Measurements from ENCODE around the gene BCLAF1.

DNA sequence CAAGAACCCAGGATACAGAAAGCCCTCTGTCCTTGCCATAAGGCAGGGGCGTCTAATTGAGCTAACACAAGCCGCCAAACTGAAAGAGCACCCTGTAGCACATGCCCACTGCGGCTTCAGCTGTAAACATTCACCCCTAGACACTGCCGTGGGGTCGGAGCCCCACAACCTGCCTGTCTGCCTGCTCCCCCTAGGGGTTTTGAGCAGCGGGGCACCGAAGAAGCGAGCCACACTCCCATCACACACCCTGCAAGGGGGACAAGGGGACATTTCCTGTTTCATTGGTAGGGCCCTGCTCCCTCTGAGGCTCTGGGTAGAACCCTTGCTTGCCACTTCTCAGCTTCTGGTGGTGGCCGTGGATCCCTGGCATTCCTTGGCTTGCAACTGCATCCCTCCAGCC is 45.2 kb upstream of the BCLAF1 start:
- TF ChIP-seq CTCF (IDR thresholded peaks at IDR 0.05; ENCODE audit: extremely low read depth in 1 of 2, insufficient read depth in 1 of 2, low read depth in 1 of 2, low read length in 2 of 2) (no peak), POLR2A (IDR thresholded peaks at IDR 0.05; ENCODE audit: low read depth, low read length) (no peak), FOS (IDR thresholded peaks at IDR 0.05; ENCODE audit: borderline replicate concordance, insufficient read depth, low read length) (no peak), POLR2AphosphoS5 (IDR thresholded peaks at IDR 0.05; ENCODE audit: insufficient read depth, low read depth, low read length) (no peak), MAX (IDR thresholded peaks at IDR 0.05; ENCODE audit: insufficient read depth, insufficient read length) (no peak), EZH2 (IDR thresholded peaks at IDR 0.05; ENCODE audit: borderline replicate concordance, low read depth, low read length, severe bottlenecking) (no peak), JUN (IDR thresholded peaks at IDR 0.05; ENCODE audit: borderline replicate concordance, insufficient read depth, insufficient read length, low read depth) (no peak)

Measured in endothelial cell of umbilical vein (primary cell).